ENCODE results near the gene HSF4. TPM values are rescaled to one million over a fixed set of nuclear protein-coding genes. Genes with fewer than 3 reads are reported as not detected.

HSF4 gene
- total RNA-seq, 1 experiment from 2014 or later: 57.1 TPM

DNA sequence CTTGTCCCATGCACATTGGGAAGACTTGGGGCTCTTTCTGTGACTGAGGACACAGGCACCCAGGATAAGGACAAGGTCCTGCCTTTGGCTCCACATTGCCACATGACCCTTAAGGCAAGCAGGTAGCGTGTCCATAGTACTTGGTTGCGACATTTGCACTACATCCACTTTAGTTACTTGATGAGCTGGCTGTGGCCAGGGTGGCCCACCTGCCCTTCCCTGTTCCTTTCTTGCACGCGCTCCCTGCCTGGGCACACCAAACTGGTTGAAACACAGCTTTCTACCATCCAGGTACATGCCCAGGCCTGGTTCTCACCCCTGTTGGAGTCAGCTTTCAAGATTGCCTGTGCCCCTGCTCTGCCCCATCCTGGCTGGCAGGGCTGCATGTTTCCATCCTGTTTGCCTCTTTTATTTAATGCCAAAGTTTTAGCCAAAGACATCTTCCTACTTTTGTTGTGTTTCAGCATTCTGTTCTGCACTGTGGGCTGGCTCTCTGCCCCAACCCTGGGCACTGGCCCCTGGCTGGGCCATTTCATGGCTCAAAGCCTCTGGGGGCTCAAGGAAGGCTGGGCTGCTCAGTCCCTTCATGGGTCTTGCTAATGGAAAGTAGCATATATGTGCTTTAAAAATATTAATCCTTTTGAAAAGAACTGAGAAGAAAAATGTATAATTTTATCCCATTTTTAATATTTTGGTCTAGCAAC, 17.0 kb upstream of the HSF4 start:
- Mint-ChIP-seq H3K9me3 (ENCODE audit: low read depth, unreplicated experiment) (no peaks in the 10 kb centered on the region), H3K27me3 (ENCODE audit: unreplicated experiment) (no peaks in the 10 kb centered on the region), H3K27ac (ENCODE audit: unreplicated experiment) (no peak overlapping the region), H3K36me3 (ENCODE audit: insufficient read depth, unreplicated experiment) (peaks cover 52% of the 10 kb centered on the region), H3K4me1 (ENCODE audit: low read depth, unreplicated experiment) (no peaks in the 10 kb centered on the region), H3K4me3 (ENCODE audit: low read depth, unreplicated experiment) (no peak overlapping the region)
- no TSS peak for BruUV-seq (replicated peaks)
- no peak for DNase-seq
- intact Hi-C loops (cut with micrococcal nuclease; ENCODE audit: unreplicated experiment): no loop called here
- CTCF ChIA-PET: no interaction called here
- TF ChIP-seq CTCF (IDR thresholded peaks at IDR 0.05; ENCODE audit: unreplicated experiment): no peak

- H3K9me3 Mint-ChIP-seq (ENCODE audit: low read depth, unreplicated experiment): no peaks in the 10 kb centered on the region
- DNase-seq: no peak
- CTCF ChIA-PET: no interaction called here
- H3K4me3 Mint-ChIP-seq (ENCODE audit: low read depth, unreplicated experiment): no peak overlapping the region
- no peak overlapping the region for H3K27ac Mint-ChIP-seq (ENCODE audit: unreplicated experiment)
- intact Hi-C loops (cut with micrococcal nuclease; ENCODE audit: unreplicated experiment): no loop called here
- H3K4me1 Mint-ChIP-seq (ENCODE audit: low read depth, unreplicated experiment): no peaks in the 10 kb centered on the region
- no TSS peak for BruUV-seq (replicated peaks)
- no peaks in the 10 kb centered on the region for H3K27me3 Mint-ChIP-seq (ENCODE audit: unreplicated experiment)
- peaks cover 52% of the 10 kb centered on the region for H3K36me3 Mint-ChIP-seq (ENCODE audit: insufficient read depth, unreplicated experiment)
- no peak for TF ChIP-seq CTCF (IDR thresholded peaks at IDR 0.05; ENCODE audit: unreplicated experiment)
Measured at GRCh38 chr16:67148221-67148620, 16.3 kb upstream of the HSF4 start.

DNA sequence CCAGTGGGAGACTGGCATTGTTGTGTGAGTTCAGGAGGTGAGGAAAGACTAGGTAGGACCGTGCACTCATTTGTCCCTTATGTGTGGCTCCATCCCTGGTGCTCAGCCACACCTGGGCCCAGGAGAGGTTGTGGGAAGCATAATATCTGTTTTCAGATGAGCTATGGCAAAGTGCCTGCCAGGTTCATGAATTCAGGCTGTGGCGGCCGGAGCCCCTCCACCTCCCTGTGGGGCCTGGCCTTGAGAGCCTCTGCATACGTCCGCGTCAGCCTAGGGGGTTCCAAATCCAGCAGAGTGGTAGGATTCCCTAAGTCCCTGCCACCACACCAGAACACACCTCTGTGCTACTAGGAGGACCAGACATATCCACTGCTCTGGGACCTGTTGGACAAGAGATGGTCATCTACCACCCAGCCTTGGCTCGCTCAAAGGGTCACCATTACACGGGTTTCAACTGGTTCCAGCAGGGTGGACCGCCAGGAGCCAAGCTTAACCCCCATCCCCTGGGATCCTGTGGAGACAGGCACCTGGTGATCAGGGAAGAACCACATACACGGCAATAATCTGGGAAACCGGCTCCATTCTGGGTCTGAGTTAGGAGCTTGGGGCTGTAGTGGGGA, 15.8 kb upstream of the HSF4 start:
- H3K36me3 Mint-ChIP-seq (ENCODE audit: insufficient read depth, unreplicated experiment): peaks cover 48% of the 10 kb centered on the region
- BruUV-seq (replicated peaks): no TSS peak
- CTCF ChIA-PET: interaction anchor here (0.6 kb wide), 1 partner anchor 55 kb away, joined by 3 read pairs; no protein-coding TSS in a partner anchor

More for the DNA sequence above, 15.8 kb upstream of the HSF4 start:
- intact Hi-C loops (cut with micrococcal nuclease; ENCODE audit: unreplicated experiment): no loop called here
- Mint-ChIP-seq H3K4me1 (ENCODE audit: low read depth, unreplicated experiment) (no peaks in the 10 kb centered on the region), H3K4me3 (ENCODE audit: low read depth, unreplicated experiment) (peak overlapping the region; percentile 71), H3K27me3 (ENCODE audit: unreplicated experiment) (no peaks in the 10 kb centered on the region), H3K27ac (ENCODE audit: unreplicated experiment) (no peak overlapping the region), H3K9me3 (ENCODE audit: low read depth, unreplicated experiment) (no peaks in the 10 kb centered on the region)
- TF ChIP-seq CTCF (IDR thresholded peaks at IDR 0.05; ENCODE audit: unreplicated experiment): no peak
- no peak for DNase-seq

Measured in Calu3 (cell line).